ENCODE measurements around the gene EHBP1. TPM values are rescaled to one million over a fixed set of nuclear protein-coding genes. Genes with fewer than 3 reads are reported as not detected.

EHBP1 gene
- total RNA-seq, 2 experiments from 2014 or later, result 21.4 to 22.3 TPM

GRCh38 chr2:62792408-62792807, 86.9 kb downstream of the EHBP1 start:
- no peaks in the 10 kb centered on the region for H3K4me1 ChIP-seq (ENCODE audit: insufficient read depth, low read length)
- H3K9me3 Mint-ChIP-seq, result no peaks in the 10 kb centered on the region
- H3K36me3 ChIP-seq (ENCODE audit: insufficient read depth, low read length), result no peaks in the 10 kb centered on the region
- TF ChIP-seq CTCF (IDR thresholded peaks at IDR 0.05), result no peak
- H3K36me3 Mint-ChIP-seq (ENCODE audit: low read depth), result no peaks in the 10 kb centered on the region
- no peaks in the 10 kb centered on the region for H3K9me3 ChIP-seq (ENCODE audit: control insufficient read depth in 1 of 2, insufficient read depth in 1 of 2, low read length in 2 of 2)
- no peak overlapping the region for H3K4me3 Mint-ChIP-seq
- H3K4me3 ChIP-seq (ENCODE audit: low read length), result no peak overlapping the region
- H3K27ac Mint-ChIP-seq, result no peak overlapping the region
- no peak overlapping the region for H3K27ac ChIP-seq (ENCODE audit: low read depth in 1 of 2, low read length in 2 of 2)
- no peaks in the 10 kb centered on the region for H3K27me3 Mint-ChIP-seq
- DNase-seq, result no peak
- intact Hi-C loops (cut with DNase I, micrococcal nuclease), result no loop called here
- ATAC-seq (ENCODE audit: poor library complexity), result no peak
- CTCF ChIA-PET, result no interaction called here
- H3K4me1 Mint-ChIP-seq (ENCODE audit: low read depth), result no peaks in the 10 kb centered on the region
- no peaks in the 10 kb centered on the region for H3K27me3 ChIP-seq (ENCODE audit: control insufficient read depth in 1 of 2, insufficient read depth in 2 of 2, low read length in 2 of 2)
- POLR2A ChIA-PET, result no interaction called here

GRCh38 chr2:62793213-62793612, 87.7 kb downstream of the EHBP1 start:
- H3K36me3 ChIP-seq (ENCODE audit: insufficient read depth, low read length), result no peaks in the 10 kb centered on the region
- no peak overlapping the region for H3K27ac ChIP-seq (ENCODE audit: low read depth in 1 of 2, low read length in 2 of 2)
- DNase-seq (no peak), ATAC-seq (ENCODE audit: poor library complexity) (no peak)
- H3K27me3 ChIP-seq (ENCODE audit: control insufficient read depth in 1 of 2, insufficient read depth in 2 of 2, low read length in 2 of 2), result no peaks in the 10 kb centered on the region
- intact Hi-C loops (cut with DNase I, micrococcal nuclease), result no loop called here
- no peak overlapping the region for H3K4me3 Mint-ChIP-seq
- no peaks in the 10 kb centered on the region for H3K9me3 ChIP-seq (ENCODE audit: control insufficient read depth in 1 of 2, insufficient read depth in 1 of 2, low read length in 2 of 2)
- TF ChIP-seq CTCF (IDR thresholded peaks at IDR 0.05), result no peak
- ChIA-PET CTCF (no interaction called here), POLR2A (interaction anchor here (0.6 kb wide), 1 partner anchor 378 kb away, joined by 4 read pairs; no protein-coding TSS in a partner anchor)
- H3K4me1 ChIP-seq (ENCODE audit: insufficient read depth, low read length), result no peaks in the 10 kb centered on the region
- no peaks in the 10 kb centered on the region for H3K36me3 Mint-ChIP-seq (ENCODE audit: low read depth)
- peaks cover 4% of the 10 kb centered on the region for H3K4me1 Mint-ChIP-seq (ENCODE audit: low read depth)
- H3K27ac Mint-ChIP-seq, result no peak overlapping the region
- no peaks in the 10 kb centered on the region for H3K27me3 Mint-ChIP-seq
- H3K4me3 ChIP-seq (ENCODE audit: low read length), result no peak overlapping the region
- no peaks in the 10 kb centered on the region for H3K9me3 Mint-ChIP-seq

GRCh38 chr2:62794791-62795190, 89.3 kb downstream of the EHBP1 start:
- intact Hi-C loops (cut with DNase I, micrococcal nuclease), result no loop called here
- no peaks in the 10 kb centered on the region for H3K27me3 Mint-ChIP-seq
- H3K36me3 ChIP-seq (ENCODE audit: insufficient read depth, low read length), result no peaks in the 10 kb centered on the region
- H3K4me1 ChIP-seq (ENCODE audit: insufficient read depth, low read length), result no peaks in the 10 kb centered on the region
- POLR2A ChIA-PET, result no interaction called here
- no peak overlapping the region for H3K4me3 Mint-ChIP-seq
- DNase-seq (no peak), ATAC-seq (ENCODE audit: poor library complexity) (no peak)
- H3K27me3 ChIP-seq (ENCODE audit: control insufficient read depth in 1 of 2, insufficient read depth in 2 of 2, low read length in 2 of 2), result no peaks in the 10 kb centered on the region
- H3K4me1 Mint-ChIP-seq (ENCODE audit: low read depth), result peaks cover 11% of the 10 kb centered on the region
- H3K36me3 Mint-ChIP-seq (ENCODE audit: low read depth), result no peaks in the 10 kb centered on the region
- CTCF ChIA-PET, result no interaction called here
- no peaks in the 10 kb centered on the region for H3K9me3 ChIP-seq (ENCODE audit: control insufficient read depth in 1 of 2, insufficient read depth in 1 of 2, low read length in 2 of 2)
- no peak overlapping the region for H3K27ac ChIP-seq (ENCODE audit: low read depth in 1 of 2, low read length in 2 of 2)
- H3K4me3 ChIP-seq (ENCODE audit: low read length), result no peak overlapping the region
- H3K27ac Mint-ChIP-seq, result no peak overlapping the region
- no peaks in the 10 kb centered on the region for H3K9me3 Mint-ChIP-seq
- TF ChIP-seq CTCF (IDR thresholded peaks at IDR 0.05), result no peak

Measured in CD4-positive, alpha-beta T cell (primary cell).